CD4-positive, alpha-beta T cell treated with Interleukin-15 for 1 hour (primary cell): Measurements from ENCODE around the gene MRPL12.

Experiments used
- DNase-seq: peaks from one replicate; pipeline ENCODE4 v3.0.0-alpha.2; 2020

MRPL12 gene

DNA sequence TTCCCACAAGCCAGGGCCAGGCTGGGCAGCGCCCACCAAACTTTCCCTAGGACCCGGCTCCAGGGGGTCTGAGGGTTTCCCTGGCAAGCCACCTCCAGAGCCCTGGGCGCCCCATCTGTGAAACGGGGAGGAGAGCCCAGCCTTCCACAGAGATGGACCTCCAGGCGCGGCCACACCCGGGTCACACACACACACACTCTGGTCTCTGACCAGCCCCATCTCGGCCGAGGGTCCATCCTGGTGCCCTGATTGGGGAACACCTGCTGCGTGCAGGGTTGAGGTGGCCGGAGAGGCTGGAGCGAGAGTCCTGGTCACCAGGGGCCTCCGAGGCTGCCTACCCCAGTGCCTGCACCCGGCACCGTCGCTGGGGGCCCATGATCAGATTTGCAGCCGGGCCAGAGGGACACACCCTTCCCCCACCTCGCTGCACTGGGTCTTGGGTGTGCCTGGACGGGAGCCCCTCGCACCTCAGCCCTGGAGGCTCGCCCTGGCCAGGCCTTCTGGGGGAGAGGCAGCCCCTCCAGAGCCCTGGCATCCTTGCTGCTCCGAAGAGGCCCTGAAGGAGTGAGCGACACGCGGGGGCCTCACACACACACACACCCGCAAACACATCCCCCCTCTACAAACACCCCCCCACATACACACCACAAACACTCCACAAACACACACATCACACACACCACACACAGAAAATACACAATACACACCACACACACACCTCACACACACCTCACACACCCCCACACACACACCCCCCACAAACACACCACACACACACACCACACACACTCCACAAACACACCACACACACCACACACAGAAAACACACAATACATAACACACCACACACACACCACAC is 38.7 kb downstream of the MRPL12 start:
- DNase-seq, result no peak
